OCI-LY1 (cell line): ENCODE results near the gene MZT1.

ENCODE experiments used
- CTCF ChIP-seq: fragments of 200-600 bp; sonication (generic), shearing (Covaris generic); IDR thresholded peaks from 2 replicates; pipeline ENCODE4 v1.5.1; 2017; ENCODE audit warnings: mild to moderate bottlenecking, antibody characterized with exemption, low read length, moderate library complexity, mixed read lengths
- EZH2 ChIP-seq: fragments of 200-600 bp; sonication (generic), shearing (Covaris generic); IDR thresholded peaks from 2 replicates; pipeline ENCODE4 v1.8.0; 2017; ENCODE audit warnings: borderline replicate concordance, mixed run types, mild to moderate bottlenecking, antibody characterized with exemption, low read length, moderate library complexity, mixed read lengths

GRCh38 chr13:72678312-72678711 lies 49.1 kb downstream of the MZT1 start:
- TF ChIP-seq CTCF: no peak
- no peak for TF ChIP-seq EZH2
